Loucy (cell line): ENCODE measurements around the gene TMEM86B.

ENCODE experiments used
- EZH2phosphoT487 ChIP-seq: fragments of 200-600 bp; IDR thresholded peaks from 2 replicates; pipeline ENCODE4 v1.6.1; 2018; ENCODE audit warnings: antibody characterized with exemption, mild to moderate bottlenecking, moderate library complexity, borderline replicate concordance
- TF ChIP-seq, protein P1 (sequence below): fragments of 200-600 bp; sonication (generic); conservative IDR thresholded peaks from 2 replicates; pipeline ENCODE4 v1.5.1; 2014; ENCODE audit warnings: mild to moderate bottlenecking, antibody characterized with exemption, low read length

- TF ChIP-seq, protein P1, sequence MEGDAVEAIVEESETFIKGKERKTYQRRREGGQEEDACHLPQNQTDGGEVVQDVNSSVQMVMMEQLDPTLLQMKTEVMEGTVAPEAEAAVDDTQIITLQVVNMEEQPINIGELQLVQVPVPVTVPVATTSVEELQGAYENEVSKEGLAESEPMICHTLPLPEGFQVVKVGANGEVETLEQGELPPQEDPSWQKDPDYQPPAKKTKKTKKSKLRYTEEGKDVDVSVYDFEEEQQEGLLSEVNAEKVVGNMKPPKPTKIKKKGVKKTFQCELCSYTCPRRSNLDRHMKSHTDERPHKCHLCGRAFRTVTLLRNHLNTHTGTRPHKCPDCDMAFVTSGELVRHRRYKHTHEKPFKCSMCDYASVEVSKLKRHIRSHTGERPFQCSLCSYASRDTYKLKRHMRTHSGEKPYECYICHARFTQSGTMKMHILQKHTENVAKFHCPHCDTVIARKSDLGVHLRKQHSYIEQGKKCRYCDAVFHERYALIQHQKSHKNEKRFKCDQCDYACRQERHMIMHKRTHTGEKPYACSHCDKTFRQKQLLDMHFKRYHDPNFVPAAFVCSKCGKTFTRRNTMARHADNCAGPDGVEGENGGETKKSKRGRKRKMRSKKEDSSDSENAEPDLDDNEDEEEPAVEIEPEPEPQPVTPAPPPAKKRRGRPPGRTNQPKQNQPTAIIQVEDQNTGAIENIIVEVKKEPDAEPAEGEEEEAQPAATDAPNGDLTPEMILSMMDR = no peak
- TF ChIP-seq EZH2phosphoT487 = no peak
Observed at GRCh38 chr19:55265173-55265572, 36.6 kb upstream of the TMEM86B start.
